Body of pancreas (tissue), 4 donors: ENCODE results near the gene NRIP1. TPM values are rescaled to one million over a fixed set of nuclear protein-coding genes. Genes with fewer than 3 reads are reported as not detected.

ENCODE experiments used
- ATAC-seq: fragments of 150-250 bp; one replicate; pipeline ENCODE4 v1.9.1; 2016
- DNase-seq, 4 donors: peaks; one replicate each; pipeline ENCODE4 v3.0.0-alpha.2; 2019
- H3K27ac ChIP-seq, 4 donors: fragments of 200-600 bp; sonication (generic); 1 replicate in 3 of 4; 2 replicates in 1 of 4; pipeline versions ENCODE4 v1.5.1 to v1.6.1; 2016 to 2019; ENCODE audit warnings: mild to moderate bottlenecking in 1 of 4, mixed read lengths in 1 of 4, moderate library complexity in 1 of 4
- H3K27me3 ChIP-seq, 2 donors: fragments of 200-600 bp; sonication (generic); one replicate each; pipeline ENCODE4 v1.6.0; 2016; ENCODE audit warnings: mild to moderate bottlenecking in 1 of 2
- H3K36me3 ChIP-seq, 2 donors: fragments of 200-600 bp; sonication (generic); replicated peaks in 1 of 2; 2 replicates each; pipeline ENCODE4 v1.5.1; 2016; ENCODE audit warnings: low read depth in 2 of 2; ENCODE audit not compliant: insufficient read depth in 1 of 2
- H3K4me1 ChIP-seq: fragments of 200-600 bp; sonication (generic); one replicate; pipeline ENCODE4 v1.6.0; 2016
- H3K4me3 ChIP-seq, 2 donors: fragments of 200-600 bp; sonication (generic); 1 replicate in 1 of 2; 2 replicates in 1 of 2; pipeline ENCODE4 v1.5.1; 2016 to 2019
- H3K9me3 ChIP-seq, 3 donors: fragments of 200-600 bp; sonication (generic); 1 replicate in 2 of 3; 2 replicates in 1 of 3; pipeline ENCODE4 v1.5.1; 2016
- CTCF ChIP-seq, 7 experiments: fragments of 450-650 bp in 4 of 7; fragments of 200-600 bp in 3 of 7; sonication (generic) in 3 of 7; IDR thresholded peaks; one replicate each; pipeline ENCODE4 v1.5.1; 2016 to 2019; ENCODE audit warnings: antibody characterized with exemption in 7 of 7
- POLR2A ChIP-seq, 3 donors: fragments of 450-650 bp; IDR thresholded peaks; one replicate each; pipeline ENCODE4 v1.6.1; 2016; ENCODE audit warnings: antibody characterized with exemption in 3 of 3, mild to moderate bottlenecking in 2 of 3
- WGBS, 2 donors: methylation state at CpG; one replicate each; pipeline ENCODE4 v1.1.5; 2017; 5-methylcytosine and 5-hydroxymethylcytosine counted together
- intact Hi-C: fragments of 100-400 bp; cut with DNase I; formaldehyde crosslinking; loops from one replicate; pipeline ENCODE4 v1.15.1; 2023
- total RNA-seq, 2 donors: library from RNA; depleted of rRNA; stranded (reverse); fragments of >200 nt; gene quantifications; one replicate each; pipeline ENCODE4 v1.1.0, GENCODE V29; 2016

Gene NRIP1
- total RNA-seq, 2 donors from 2014 or later: 18.5 to 27.8 TPM

GRCh38 chr21:15042531-15042930 is 22.3 kb downstream of the NRIP1 start:
- H3K4me3 ChIP-seq: no peak overlapping the region
- H3K36me3 ChIP-seq: peaks cover 0 to 2% of the 10 kb centered on the region in 2 donors
- no peaks in the 10 kb centered on the region for H3K9me3 ChIP-seq
- no peaks in the 10 kb centered on the region for H3K27me3 ChIP-seq
- no peak for DNase-seq
- no peak overlapping the region for H3K27ac ChIP-seq
- peaks cover 3% of the 10 kb centered on the region for H3K4me1 ChIP-seq
- ATAC-seq: no peak
- no peak for TF ChIP-seq POLR2A (IDR thresholded peaks at IDR 0.05)
- TF ChIP-seq CTCF (IDR thresholded peaks at IDR 0.05): no peak
- intact Hi-C loops: no loop called here

GRCh38 chr21:15039607-15040299 is 25.0 kb downstream of the NRIP1 start:
- DNase-seq: no peak
- WGBS, 2 donors: 95 to 100% methylated on average over 1 of the region's 1 CpG
- TF ChIP-seq CTCF (IDR thresholded peaks at IDR 0.05): no peak
- no peak for TF ChIP-seq POLR2A (IDR thresholded peaks at IDR 0.05)
- H3K36me3 ChIP-seq: peaks cover 0 to 2% of the 10 kb centered on the region in 2 donors
- intact Hi-C loops: no loop called here
- H3K4me3 ChIP-seq: no peak overlapping the region
- H3K27me3 ChIP-seq: no peaks in the 10 kb centered on the region
- no peak overlapping the region for H3K27ac ChIP-seq
- H3K4me1 ChIP-seq: peaks cover 18% of the 10 kb centered on the region
- no peak for ATAC-seq
- no peaks in the 10 kb centered on the region for H3K9me3 ChIP-seq

GRCh38 chr21:15037900-15038293 is 26.9 kb downstream of the NRIP1 start:
- intact Hi-C loops: no loop called here
- Histone ChIP-seq H3K9me3 (no peaks in the 10 kb centered on the region), H3K4me1 (peaks cover 28% of the 10 kb centered on the region), H3K36me3 (peaks cover 0 to 2% of the 10 kb centered on the region in 2 donors), H3K4me3 (no peak overlapping the region), H3K27me3 (no peaks in the 10 kb centered on the region), H3K27ac (no peak overlapping the region)
- WGBS, 2 donors: 42 to 55% methylated on average over 1 of the region's 1 CpG
- no peak for TF ChIP-seq POLR2A (IDR thresholded peaks at IDR 0.05)
- DNase-seq (no peak), ATAC-seq (no peak)

DNA sequence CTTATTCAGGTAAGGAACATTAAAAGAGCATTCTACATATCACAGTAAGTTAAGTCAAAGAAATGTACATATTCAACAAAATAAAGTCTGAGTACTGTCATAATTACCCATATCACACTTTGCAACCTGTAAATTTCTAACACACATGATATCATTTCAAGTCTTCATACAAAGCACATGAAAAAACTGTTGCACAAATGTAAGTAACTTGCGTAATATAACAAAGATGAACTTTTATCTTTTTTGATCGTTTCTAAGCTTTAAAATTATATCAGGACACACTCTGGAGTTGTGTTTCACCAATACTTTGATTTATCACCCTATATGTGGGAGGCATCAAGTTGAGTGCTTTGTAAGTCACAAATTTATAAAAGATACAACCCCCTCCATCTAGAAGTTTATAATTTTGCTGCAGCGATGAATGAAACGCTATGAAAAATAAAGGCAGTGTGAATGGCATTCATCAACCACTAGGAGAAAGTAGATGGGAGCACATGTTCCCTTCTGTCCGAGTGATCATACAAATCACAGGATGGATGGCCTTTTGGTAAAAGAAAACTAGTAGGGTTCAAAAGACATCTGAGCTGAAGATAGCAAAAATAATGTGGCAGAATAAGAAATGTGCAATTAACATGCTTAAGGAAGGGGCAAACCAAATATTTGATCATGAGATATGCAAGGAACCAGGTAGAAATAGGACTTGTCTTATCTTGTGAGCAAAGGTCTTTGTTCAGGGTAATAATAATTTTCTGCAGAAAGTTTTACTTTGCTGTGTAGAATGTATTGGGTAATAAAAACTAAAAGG is 27.5 kb downstream of the NRIP1 start:
- DNase-seq (no peak), ATAC-seq (no peak)
- Histone ChIP-seq H3K27me3 (no peaks in the 10 kb centered on the region), H3K4me1 (peaks cover 28% of the 10 kb centered on the region), H3K36me3 (no peaks in the 10 kb centered on the region), H3K4me3 (no peak overlapping the region), H3K27ac (no peak overlapping the region), H3K9me3 (no peaks in the 10 kb centered on the region)
- intact Hi-C loops: no loop called here
- 81 to 92% methylated on average over 5 of the region's 5 CpGs for WGBS, 2 donors
- no peak for TF ChIP-seq CTCF (IDR thresholded peaks at IDR 0.05)
- no peak for TF ChIP-seq POLR2A (IDR thresholded peaks at IDR 0.05)

DNA sequence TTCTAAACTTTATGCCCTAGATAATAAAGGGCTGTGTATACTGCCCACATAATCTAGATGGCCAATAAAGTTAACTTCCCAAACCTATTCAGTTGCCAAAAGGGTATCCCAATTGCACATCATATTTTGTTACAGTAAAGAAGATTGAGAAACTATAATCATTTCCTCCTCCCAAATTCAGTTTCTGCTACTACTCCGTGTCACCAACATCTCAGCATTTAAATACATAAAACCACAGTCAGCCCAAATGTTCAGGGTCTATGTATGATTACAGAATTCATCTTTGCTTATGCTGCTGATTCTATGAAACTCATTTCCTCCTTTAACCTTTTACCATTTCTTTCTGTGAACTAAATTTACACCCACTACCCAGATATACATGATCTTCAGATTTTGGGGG is 28.6 kb downstream of the NRIP1 start:
- DNase-seq (no peak), ATAC-seq (no peak)
- no peaks in the 10 kb centered on the region for H3K9me3 ChIP-seq
- 77 to 90% methylated on average over 1 of the region's 1 CpG for WGBS, 2 donors
- TF ChIP-seq POLR2A (IDR thresholded peaks at IDR 0.05): no peak
- no peak for TF ChIP-seq CTCF (IDR thresholded peaks at IDR 0.05)
- H3K27me3 ChIP-seq: no peaks in the 10 kb centered on the region
- H3K36me3 ChIP-seq: no peaks in the 10 kb centered on the region
- H3K27ac ChIP-seq: no peak overlapping the region
- peaks cover 28% of the 10 kb centered on the region for H3K4me1 ChIP-seq
- intact Hi-C loops: no loop called here
- H3K4me3 ChIP-seq: no peak overlapping the region
